ENCODE measurements around the gene TSSK3.
A peak's percentile ranks its signal among the peaks of the same experiment; 100 is the strongest.

The TSSK3 gene

GRCh38 chr1:32362474-32363313, at the start of gene TSSK3, which contains the start of gene FAM229A:
Gene TSSK3, plus strand, starts transcription at chr1:32362539. Its CDS starts 163 bp downstream, at chr1:32362702.
Gene FAM229A, minus strand, starts transcription at chr1:32362485. Its CDS starts 394 bp downstream, at chr1:32362091.
- Histone ChIP-seq H3K9me3 (ENCODE audit: control insufficient read depth in 2 of 2, low read length in 2 of 2) (no peaks in the 10 kb centered on the region), H3K27me3 (ENCODE audit: control insufficient read depth in 2 of 2, insufficient read depth in 2 of 2, low read length in 2 of 2) (no peaks in the 10 kb centered on the region), H3K27ac (ENCODE audit: low read depth in 2 of 2, low read length in 2 of 2) (no peak within 1 kb of the TSS), H3K4me1 (ENCODE audit: control insufficient read depth in 2 of 2, insufficient read depth in 2 of 2, low read length in 2 of 2) (peaks cover 5 to 6% of the 10 kb centered on the region in 2 donors), H3K4me3 (ENCODE audit: low read length in 2 of 2) (peak within 1 kb of the TSS; percentile 44 to 53), H3K9ac (ENCODE audit: low read depth in 1 of 2, low read length in 2 of 2) (peak within 1 kb of the TSS in 1 of 2 donors; percentile 79), H3K36me3 (ENCODE audit: control insufficient read depth in 2 of 2, insufficient read depth in 2 of 2, low read length in 2 of 2) (peaks cover 32 to 36% of the 10 kb centered on the region in 2 donors)

- Histone ChIP-seq H3K27ac (ENCODE audit: low read depth in 2 of 2, low read length in 2 of 2) (peak overlapping the region; percentile 76 to 89), H3K9me3 (ENCODE audit: control insufficient read depth in 2 of 2, low read length in 2 of 2) (no peaks in the 10 kb centered on the region), H3K27me3 (ENCODE audit: control insufficient read depth in 2 of 2, insufficient read depth in 2 of 2, low read length in 2 of 2) (no peaks in the 10 kb centered on the region), H3K4me1 (ENCODE audit: control insufficient read depth in 2 of 2, insufficient read depth in 2 of 2, low read length in 2 of 2) (peaks cover 9 to 18% of the 10 kb centered on the region in 2 donors), H3K4me3 (ENCODE audit: low read length in 2 of 2) (peak overlapping the region in 1 of 2 donors; percentile 61), H3K9ac (ENCODE audit: low read depth in 1 of 2, low read length in 2 of 2) (no peak overlapping the region), H3K36me3 (ENCODE audit: control insufficient read depth in 2 of 2, insufficient read depth in 2 of 2, low read length in 2 of 2) (peaks cover 20 to 26% of the 10 kb centered on the region in 2 donors)
These were observed 45.4 kb upstream of the TSSK3 start for GRCh38 chr1:32316903-32317277.

GRCh38 chr1:32318127-32318869, 44.0 kb upstream of the TSSK3 start:
- H3K4me3 ChIP-seq (ENCODE audit: low read length in 2 of 2), result no peak overlapping the region
- no peaks in the 10 kb centered on the region for H3K27me3 ChIP-seq (ENCODE audit: control insufficient read depth in 2 of 2, insufficient read depth in 2 of 2, low read length in 2 of 2)
- peaks cover 18 to 25% of the 10 kb centered on the region in 2 donors for H3K36me3 ChIP-seq (ENCODE audit: control insufficient read depth in 2 of 2, insufficient read depth in 2 of 2, low read length in 2 of 2)
- H3K4me1 ChIP-seq (ENCODE audit: control insufficient read depth in 2 of 2, insufficient read depth in 2 of 2, low read length in 2 of 2), result peaks cover 19 to 31% of the 10 kb centered on the region in 2 donors
- no peak overlapping the region for H3K9ac ChIP-seq (ENCODE audit: low read depth in 1 of 2, low read length in 2 of 2)
- no peak overlapping the region for H3K27ac ChIP-seq (ENCODE audit: low read depth in 2 of 2, low read length in 2 of 2)
- H3K9me3 ChIP-seq (ENCODE audit: control insufficient read depth in 2 of 2, low read length in 2 of 2), result no peaks in the 10 kb centered on the region

GRCh38 chr1:32321712-32322291, 40.5 kb upstream of the TSSK3 start:
- Histone ChIP-seq H3K4me1 (ENCODE audit: control insufficient read depth in 2 of 2, insufficient read depth in 2 of 2, low read length in 2 of 2) (peaks cover 17 to 32% of the 10 kb centered on the region in 2 donors), H3K36me3 (ENCODE audit: control insufficient read depth in 2 of 2, insufficient read depth in 2 of 2, low read length in 2 of 2) (peaks cover 17 to 32% of the 10 kb centered on the region in 2 donors), H3K9ac (ENCODE audit: low read depth in 1 of 2, low read length in 2 of 2) (peak overlapping the region; percentile 54 to 68), H3K27ac (ENCODE audit: low read depth in 2 of 2, low read length in 2 of 2) (peak overlapping the region; percentile 93 to 94), H3K4me3 (ENCODE audit: low read length in 2 of 2) (peak overlapping the region; percentile 58 to 61), H3K27me3 (ENCODE audit: control insufficient read depth in 2 of 2, insufficient read depth in 2 of 2, low read length in 2 of 2) (no peaks in the 10 kb centered on the region), H3K9me3 (ENCODE audit: control insufficient read depth in 2 of 2, low read length in 2 of 2) (no peaks in the 10 kb centered on the region)

GRCh38 chr1:32327204-32327603, 35.1 kb upstream of the TSSK3 start:
- H3K36me3 ChIP-seq (ENCODE audit: control insufficient read depth in 2 of 2, insufficient read depth in 2 of 2, low read length in 2 of 2), result peaks cover 59 to 70% of the 10 kb centered on the region in 2 donors
- H3K4me3 ChIP-seq (ENCODE audit: low read length in 2 of 2), result no peak overlapping the region
- no peaks in the 10 kb centered on the region for H3K9me3 ChIP-seq (ENCODE audit: control insufficient read depth in 2 of 2, low read length in 2 of 2)
- H3K9ac ChIP-seq (ENCODE audit: low read depth in 1 of 2, low read length in 2 of 2), result no peak overlapping the region
- peaks cover 9 to 21% of the 10 kb centered on the region in 2 donors for H3K4me1 ChIP-seq (ENCODE audit: control insufficient read depth in 2 of 2, insufficient read depth in 2 of 2, low read length in 2 of 2)
- no peak overlapping the region for H3K27ac ChIP-seq (ENCODE audit: low read depth in 2 of 2, low read length in 2 of 2)
- no peaks in the 10 kb centered on the region for H3K27me3 ChIP-seq (ENCODE audit: control insufficient read depth in 2 of 2, insufficient read depth in 2 of 2, low read length in 2 of 2)

- Histone ChIP-seq H3K36me3 (ENCODE audit: control insufficient read depth in 2 of 2, insufficient read depth in 2 of 2, low read length in 2 of 2) (peaks cover 71 to 79% of the 10 kb centered on the region in 2 donors), H3K27me3 (ENCODE audit: control insufficient read depth in 2 of 2, insufficient read depth in 2 of 2, low read length in 2 of 2) (no peaks in the 10 kb centered on the region), H3K27ac (ENCODE audit: low read depth in 2 of 2, low read length in 2 of 2) (no peak overlapping the region), H3K9me3 (ENCODE audit: control insufficient read depth in 2 of 2, low read length in 2 of 2) (no peaks in the 10 kb centered on the region), H3K9ac (ENCODE audit: low read depth in 1 of 2, low read length in 2 of 2) (no peak overlapping the region), H3K4me3 (ENCODE audit: low read length in 2 of 2) (no peak overlapping the region), H3K4me1 (ENCODE audit: control insufficient read depth in 2 of 2, insufficient read depth in 2 of 2, low read length in 2 of 2) (peaks cover 17 to 32% of the 10 kb centered on the region in 2 donors)
These were observed 32.3 kb upstream of the TSSK3 start for GRCh38 chr1:32329931-32330466.

GRCh38 chr1:32330558-32331151, 31.7 kb upstream of the TSSK3 start:
- Histone ChIP-seq H3K27ac (ENCODE audit: low read depth in 2 of 2, low read length in 2 of 2) (no peak overlapping the region), H3K9me3 (ENCODE audit: control insufficient read depth in 2 of 2, low read length in 2 of 2) (no peaks in the 10 kb centered on the region), H3K36me3 (ENCODE audit: control insufficient read depth in 2 of 2, insufficient read depth in 2 of 2, low read length in 2 of 2) (peaks cover 65 to 72% of the 10 kb centered on the region in 2 donors), H3K27me3 (ENCODE audit: control insufficient read depth in 2 of 2, insufficient read depth in 2 of 2, low read length in 2 of 2) (no peaks in the 10 kb centered on the region), H3K9ac (ENCODE audit: low read depth in 1 of 2, low read length in 2 of 2) (no peak overlapping the region), H3K4me1 (ENCODE audit: control insufficient read depth in 2 of 2, insufficient read depth in 2 of 2, low read length in 2 of 2) (peaks cover 18 to 33% of the 10 kb centered on the region in 2 donors), H3K4me3 (ENCODE audit: low read length in 2 of 2) (no peak overlapping the region)

- peaks cover 65 to 68% of the 10 kb centered on the region in 2 donors for H3K36me3 ChIP-seq (ENCODE audit: control insufficient read depth in 2 of 2, insufficient read depth in 2 of 2, low read length in 2 of 2)
These were observed 30.8 kb upstream of the TSSK3 start for GRCh38 chr1:32331549-32331948.

GRCh38 chr1:32332290-32333079, 29.9 kb upstream of the TSSK3 start:
- Histone ChIP-seq H3K9me3 (ENCODE audit: control insufficient read depth in 2 of 2, low read length in 2 of 2) (no peaks in the 10 kb centered on the region), H3K4me1 (ENCODE audit: control insufficient read depth in 2 of 2, insufficient read depth in 2 of 2, low read length in 2 of 2) (peaks cover 22 to 42% of the 10 kb centered on the region in 2 donors), H3K4me3 (ENCODE audit: low read length in 2 of 2) (no peak overlapping the region), H3K27me3 (ENCODE audit: control insufficient read depth in 2 of 2, insufficient read depth in 2 of 2, low read length in 2 of 2) (no peaks in the 10 kb centered on the region), H3K9ac (ENCODE audit: low read depth in 1 of 2, low read length in 2 of 2) (no peak overlapping the region), H3K36me3 (ENCODE audit: control insufficient read depth in 2 of 2, insufficient read depth in 2 of 2, low read length in 2 of 2) (peaks cover 57 to 60% of the 10 kb centered on the region in 2 donors), H3K27ac (ENCODE audit: low read depth in 2 of 2, low read length in 2 of 2) (peak overlapping the region; percentile 25 to 56)

More at GRCh38 chr1:32331549-32331948, 30.8 kb upstream of the TSSK3 start:
- Histone ChIP-seq H3K9ac (ENCODE audit: low read depth in 1 of 2, low read length in 2 of 2) (no peak overlapping the region), H3K9me3 (ENCODE audit: control insufficient read depth in 2 of 2, low read length in 2 of 2) (no peaks in the 10 kb centered on the region), H3K27me3 (ENCODE audit: control insufficient read depth in 2 of 2, insufficient read depth in 2 of 2, low read length in 2 of 2) (no peaks in the 10 kb centered on the region), H3K27ac (ENCODE audit: low read depth in 2 of 2, low read length in 2 of 2) (no peak overlapping the region), H3K4me3 (ENCODE audit: low read length in 2 of 2) (no peak overlapping the region), H3K4me1 (ENCODE audit: control insufficient read depth in 2 of 2, insufficient read depth in 2 of 2, low read length in 2 of 2) (peaks cover 20 to 34% of the 10 kb centered on the region in 2 donors)

Data from mucosa of rectum (tissue), 2 donors.